ENCODE measurements around the gene RASA2.
A peak's percentile ranks its signal among the peaks of the same experiment; 100 is the strongest.
"Not testable (repeated sequence)": the region's sequence is repeated elsewhere in the genome, so short reads cannot be mapped to it uniquely, and the experiment has no call there.

The RASA2 gene

DNA sequence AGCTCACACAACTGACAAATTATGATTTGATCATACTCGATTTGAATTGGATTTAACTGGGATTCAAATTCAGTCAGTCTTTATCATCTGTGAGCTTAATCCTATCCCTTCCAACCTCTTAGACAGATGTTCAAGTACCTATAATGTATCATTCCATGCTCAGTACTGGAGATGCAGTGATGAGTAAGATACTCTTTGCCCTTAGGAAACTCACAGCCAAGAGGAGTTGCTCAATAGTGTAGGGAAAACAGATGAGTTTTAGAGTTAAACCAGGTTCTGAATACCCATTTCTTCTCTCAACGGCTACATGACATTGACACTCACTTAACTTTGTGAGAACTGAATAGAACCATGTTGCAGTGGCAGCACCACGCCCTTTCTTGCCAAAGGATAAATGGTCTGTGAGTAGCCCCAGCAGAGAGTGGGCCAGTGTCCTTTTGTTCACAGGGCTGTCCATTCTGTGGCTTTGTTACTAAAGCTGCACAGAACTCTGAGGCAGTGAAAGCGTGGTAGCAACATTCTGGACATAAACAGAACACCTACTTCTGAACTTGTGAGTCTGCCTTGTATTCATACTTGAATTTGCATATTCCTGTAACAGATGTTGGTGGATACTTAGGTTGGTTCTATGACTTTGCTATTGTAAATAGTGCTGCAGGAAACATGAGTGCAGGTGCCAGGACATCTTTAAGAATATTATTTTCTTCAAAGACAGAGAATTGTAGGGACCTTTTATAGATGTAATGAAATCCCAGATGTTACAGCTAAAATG lies 91.6 kb downstream of the RASA2 start:
- no peak for DNase-seq (ENCODE audit: low spot score)

DNA sequence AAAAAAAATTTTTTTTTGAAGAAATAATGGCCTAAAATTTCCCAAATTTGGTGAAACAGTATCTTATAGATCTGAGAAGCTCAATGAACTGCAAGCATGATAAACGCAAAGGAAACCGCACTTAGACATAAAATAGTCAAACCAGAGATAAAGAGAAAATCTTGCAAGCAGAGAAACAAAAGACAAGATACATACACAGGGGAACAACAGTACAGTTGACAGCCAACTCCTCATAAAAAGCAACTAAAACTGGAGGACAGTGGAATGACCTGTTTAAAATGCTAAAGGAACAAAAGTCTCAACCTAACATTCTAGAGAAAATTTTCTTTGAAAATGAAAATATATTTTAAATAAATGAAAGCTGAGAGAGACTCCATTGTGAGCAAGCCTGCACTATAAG lies 107.5 kb downstream of the RASA2 start:
- DNase-seq (ENCODE audit: low spot score) = no peak

DNA sequence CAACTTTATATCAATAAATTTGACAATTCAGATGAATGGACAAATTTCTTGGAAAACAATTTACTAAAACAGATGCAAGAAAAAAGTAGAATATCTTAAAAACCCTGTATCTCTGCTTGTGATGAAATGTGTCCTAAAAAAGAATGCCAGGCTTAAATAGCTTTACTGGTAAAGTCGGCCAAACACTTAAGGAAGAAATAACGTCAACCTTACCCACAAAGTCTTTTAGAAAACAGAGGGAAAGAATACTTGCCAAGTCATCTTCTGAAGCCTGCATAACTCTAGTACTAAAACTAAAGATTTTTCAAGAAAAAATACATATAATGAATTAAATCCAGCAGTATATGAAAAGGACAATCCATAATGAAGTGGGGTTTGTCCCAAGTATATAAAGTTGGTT lies 111.1 kb downstream of the RASA2 start:
- DNase-seq (ENCODE audit: low spot score) = no peak

DNA sequence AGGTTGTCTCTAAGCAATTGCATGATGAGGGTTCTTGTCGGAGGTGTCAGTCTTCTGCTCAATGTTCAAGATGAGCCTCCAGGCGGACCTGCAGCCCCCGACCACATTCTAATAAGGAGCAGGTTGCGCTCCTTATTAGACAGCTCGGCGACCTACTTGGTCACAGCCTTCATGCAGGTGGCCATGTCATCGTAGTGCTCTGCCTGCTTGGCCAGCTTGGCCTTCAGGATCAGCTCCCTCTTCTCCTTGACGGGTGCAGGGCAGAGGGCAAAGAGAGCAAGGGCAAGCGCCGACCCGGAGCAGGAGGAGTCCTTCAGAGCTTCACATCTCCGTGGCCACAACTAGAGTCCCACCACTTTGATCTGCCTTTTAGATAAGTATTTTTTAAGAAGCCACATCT lies 113.5 kb downstream of the RASA2 start:
- DNase-seq (ENCODE audit: low spot score) = no peak

DNA sequence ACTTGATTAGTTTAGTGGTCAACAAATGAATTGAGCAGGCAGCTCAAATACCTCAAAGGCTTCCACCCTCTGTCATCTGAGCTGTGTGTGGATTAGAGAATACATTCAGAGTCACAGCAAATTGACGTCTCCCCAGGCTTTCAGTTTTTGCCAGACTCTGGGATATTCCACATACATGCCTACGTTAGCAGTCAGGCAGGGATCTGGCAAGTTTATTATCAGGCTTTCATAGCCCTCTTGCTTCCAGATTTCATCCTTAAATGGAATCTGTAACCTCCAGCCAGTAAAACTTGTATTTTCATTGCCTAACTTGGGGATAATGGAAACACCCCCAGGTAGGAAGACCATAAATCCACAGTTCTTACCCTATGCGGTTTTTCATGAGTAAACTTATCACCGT lies 115.9 kb downstream of the RASA2 start:
- DNase-seq (ENCODE audit: low spot score) = no peak

DNA sequence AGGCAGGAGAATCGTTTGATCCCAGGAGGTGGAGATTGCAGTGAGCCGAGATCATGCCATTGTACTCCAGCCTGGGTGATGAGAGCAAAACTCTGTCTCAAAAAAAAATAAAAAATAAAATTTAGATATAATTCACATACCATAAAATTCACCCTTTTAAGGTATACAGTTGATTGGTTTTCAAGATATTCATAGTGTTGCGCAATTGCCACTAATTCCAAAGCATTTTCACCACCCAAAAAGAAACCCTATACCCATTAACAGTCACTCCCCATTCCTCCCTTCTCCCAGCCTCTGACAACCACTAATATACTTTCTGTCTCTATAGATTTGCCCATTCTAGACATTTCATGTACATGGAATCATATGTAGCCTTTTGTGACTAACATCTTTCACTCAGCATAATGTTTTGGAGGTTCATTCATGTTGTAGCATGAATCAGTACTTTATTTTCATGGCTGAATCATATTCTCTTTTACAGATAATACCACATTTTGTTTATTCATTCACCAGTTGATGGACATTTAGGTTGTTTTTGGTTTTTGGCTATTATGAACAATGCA lies 116.7 kb downstream of the RASA2 start:
- DNase-seq (ENCODE audit: low spot score) = no peak

DNA sequence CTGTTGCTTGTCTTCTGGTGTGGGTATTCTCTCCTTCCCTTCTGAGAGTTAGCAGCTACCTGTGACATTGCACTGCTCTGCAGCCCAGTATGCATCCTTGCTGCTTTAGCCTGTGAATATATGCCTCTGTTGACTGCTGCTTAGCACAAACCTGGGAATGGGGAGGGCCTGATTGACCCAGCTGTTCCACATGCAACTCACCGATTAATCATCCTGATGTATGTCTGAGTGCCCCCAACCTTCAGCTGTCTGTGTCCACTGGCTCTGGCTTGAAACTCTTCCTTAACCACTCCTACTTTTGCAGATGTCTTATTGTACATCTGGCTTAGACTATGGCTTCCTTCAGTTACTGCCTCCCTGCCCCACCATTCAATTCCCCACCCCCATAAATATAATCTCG lies 119.1 kb downstream of the RASA2 start:
- DNase-seq (ENCODE audit: low spot score) = no peak

DNA sequence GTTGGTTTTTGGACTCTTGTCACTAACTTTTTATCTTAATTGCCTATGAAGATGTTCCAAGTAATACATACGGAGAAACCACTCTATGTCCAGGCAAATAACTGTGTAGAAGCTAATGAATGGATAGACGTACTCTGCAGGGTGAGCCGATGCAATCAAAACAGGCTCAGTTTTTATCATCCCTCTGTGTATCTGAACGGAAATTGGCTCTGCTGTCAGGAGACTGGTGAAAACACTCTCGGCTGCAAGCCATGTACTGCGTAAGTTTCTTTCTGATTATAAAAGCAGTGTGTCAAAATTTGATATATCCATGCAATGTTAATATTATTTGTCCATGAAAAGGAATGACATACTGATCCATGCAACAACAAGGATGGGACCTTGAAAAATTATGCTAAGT lies 121.6 kb downstream of the RASA2 start:
- no peak for DNase-seq (ENCODE audit: low spot score)

DNA sequence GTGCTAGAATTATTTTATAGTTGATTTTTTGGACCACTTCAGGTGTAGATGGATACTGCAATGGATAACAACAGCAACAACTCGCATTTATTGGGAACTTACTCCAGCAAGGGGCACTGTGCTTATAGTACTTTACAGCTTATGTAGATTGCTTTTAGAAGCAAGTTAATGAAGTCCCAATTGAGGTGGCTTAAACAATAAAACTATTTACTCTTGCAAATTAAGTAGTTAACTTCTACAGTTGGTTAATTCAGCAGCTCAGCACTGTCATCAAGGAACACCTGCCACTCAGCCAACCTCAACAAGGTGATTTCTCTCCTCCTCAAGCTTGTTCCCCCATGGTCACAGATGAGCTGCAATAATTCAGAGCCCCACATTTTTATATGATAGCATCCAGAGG lies 124.1 kb downstream of the RASA2 start:
- DNase-seq (ENCODE audit: low spot score) = no peak

DNA sequence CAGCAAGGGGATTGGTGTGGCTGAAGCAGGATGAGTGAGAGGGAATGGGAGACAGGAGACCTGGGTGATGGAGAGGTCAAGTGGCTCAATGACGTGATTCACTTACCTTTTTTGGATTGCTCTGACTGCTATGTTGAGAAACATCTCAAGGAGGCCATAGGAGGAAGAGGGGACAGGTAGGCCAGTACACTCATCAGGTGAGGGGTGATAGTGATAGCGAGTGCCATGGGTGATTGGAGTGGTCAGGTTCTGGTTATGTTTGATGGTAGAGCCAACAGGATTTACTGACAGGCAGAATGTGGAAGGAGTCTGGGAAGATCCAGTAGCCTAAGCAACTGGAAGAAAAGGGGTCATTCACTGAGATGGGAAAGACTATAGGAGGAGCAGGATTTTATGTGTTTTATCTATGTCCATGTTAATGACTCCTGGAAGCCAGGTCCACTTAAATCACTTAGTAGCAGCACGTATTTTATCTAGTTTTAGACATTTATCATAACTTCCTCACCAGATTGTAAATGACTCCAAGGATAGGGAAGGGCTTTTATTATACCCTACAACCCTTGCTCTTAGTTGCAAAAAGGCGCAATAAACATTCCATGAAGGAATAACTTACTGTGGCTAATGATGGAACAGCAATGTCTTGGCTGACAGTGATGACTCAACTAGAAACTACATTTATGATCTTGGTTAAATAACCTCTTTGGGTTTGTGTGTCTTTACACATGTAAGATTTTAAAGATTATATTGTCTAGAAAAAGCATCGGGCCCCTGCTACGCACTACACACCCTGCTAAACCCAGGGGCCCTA lies 131.5 kb downstream of the RASA2 start:
- no peak for DNase-seq (ENCODE audit: low spot score)

DNA sequence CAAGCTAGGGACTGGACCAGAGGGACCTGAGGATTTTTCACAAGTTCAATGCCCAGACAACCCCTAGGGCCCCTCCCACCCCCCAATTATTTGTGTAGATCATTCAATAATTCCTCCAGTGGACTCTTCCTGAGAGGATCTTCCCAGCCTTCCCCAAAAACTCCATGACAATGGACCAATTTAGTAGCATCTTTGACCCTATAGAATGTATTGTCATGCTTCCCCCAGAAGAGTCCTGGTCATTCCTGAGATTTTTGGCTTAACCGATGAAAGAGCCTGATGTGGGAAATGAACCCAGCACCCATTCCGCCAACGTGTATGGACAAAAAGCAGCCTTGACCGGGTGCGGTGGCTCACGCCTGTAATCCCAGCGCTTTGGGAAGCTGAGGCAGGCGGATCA lies 132.1 kb downstream of the RASA2 start:
- DNase-seq (ENCODE audit: low spot score) = no peak

DNA sequence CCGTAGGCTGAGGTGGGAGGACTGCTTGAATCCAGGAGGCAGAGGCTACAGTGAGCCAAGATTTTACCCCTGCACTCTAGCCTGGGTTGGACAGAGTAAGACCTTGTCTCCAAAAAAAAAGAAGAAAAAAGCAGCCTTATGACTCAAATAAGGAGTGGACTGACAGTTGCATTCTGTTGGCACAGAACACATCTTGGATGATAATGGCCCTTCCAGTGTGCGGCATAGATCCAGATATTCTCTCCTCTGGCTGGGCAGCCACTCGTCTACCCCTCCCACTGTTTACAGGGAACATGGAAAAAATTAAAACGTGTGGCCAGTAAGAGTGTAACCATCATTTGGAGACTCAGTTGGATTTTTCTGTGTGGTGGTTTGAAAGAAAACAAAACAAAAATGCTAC lies 132.6 kb downstream of the RASA2 start:
- no peak for DNase-seq (ENCODE audit: low spot score)

DNA sequence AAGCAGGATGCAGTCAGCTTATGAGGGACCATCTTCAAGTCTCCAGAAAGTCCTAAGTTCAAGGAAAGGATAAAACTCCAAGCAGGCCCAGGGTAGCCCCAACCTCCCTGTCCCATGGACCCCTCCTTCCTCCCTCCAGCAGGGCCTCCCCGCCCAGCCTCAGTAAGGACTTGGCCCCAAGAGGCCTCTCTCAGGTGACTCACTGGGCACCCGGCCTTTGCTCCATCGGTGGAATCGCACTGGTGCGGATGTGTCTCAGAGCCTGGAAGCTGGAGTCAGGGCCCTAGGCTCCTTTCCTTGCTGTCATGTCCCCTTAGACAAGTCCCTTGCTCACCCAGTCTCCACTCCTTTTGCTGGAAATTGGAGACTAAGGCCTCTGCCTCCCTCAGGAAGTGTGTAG lies 136.9 kb downstream of the RASA2 start:
- no peak for DNase-seq (ENCODE audit: low spot score)

DNA sequence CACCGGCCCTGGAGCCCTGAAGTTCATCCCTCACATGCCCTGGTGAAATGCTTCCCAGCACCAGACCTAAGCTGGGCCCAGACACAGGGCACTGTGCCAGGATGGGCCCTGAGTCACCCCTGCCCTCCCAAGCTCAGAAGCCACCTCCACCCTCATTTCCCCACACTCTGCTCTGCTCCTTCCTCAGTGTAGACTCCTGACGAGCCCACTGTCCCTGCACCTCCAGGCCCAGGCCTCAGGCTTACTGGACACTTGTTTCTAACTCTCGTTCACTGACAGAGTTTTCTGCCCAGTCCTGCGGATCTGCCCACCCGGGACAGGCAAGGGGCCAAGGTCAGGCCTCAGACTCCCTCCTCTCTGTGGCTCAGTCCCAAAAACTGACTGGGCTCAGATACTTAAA lies 138.7 kb downstream of the RASA2 start:
- peak; percentile 75 for DNase-seq (ENCODE audit: low spot score)

DNA sequence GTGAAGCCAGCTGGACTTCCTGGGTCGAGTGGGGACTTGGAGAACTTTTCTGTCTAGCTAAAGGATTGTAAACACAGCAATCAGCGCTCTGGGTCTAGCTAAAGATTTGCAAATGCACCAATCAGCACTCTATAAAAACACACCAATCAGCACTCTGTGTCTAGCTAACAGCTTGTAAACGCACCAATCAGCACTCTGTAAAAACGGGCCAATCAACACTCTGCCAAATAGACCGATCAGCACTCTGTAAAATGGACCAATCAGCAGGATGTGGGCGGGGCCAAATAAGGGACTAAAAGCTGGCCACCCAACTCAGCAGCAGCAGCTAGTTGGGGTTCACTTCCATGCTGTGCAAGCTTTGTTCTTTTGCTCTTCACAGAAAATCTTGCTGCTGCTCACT lies 141.5 kb downstream of the RASA2 start:
- not testable (repeated sequence) for DNase-seq (ENCODE audit: low spot score)

DNA sequence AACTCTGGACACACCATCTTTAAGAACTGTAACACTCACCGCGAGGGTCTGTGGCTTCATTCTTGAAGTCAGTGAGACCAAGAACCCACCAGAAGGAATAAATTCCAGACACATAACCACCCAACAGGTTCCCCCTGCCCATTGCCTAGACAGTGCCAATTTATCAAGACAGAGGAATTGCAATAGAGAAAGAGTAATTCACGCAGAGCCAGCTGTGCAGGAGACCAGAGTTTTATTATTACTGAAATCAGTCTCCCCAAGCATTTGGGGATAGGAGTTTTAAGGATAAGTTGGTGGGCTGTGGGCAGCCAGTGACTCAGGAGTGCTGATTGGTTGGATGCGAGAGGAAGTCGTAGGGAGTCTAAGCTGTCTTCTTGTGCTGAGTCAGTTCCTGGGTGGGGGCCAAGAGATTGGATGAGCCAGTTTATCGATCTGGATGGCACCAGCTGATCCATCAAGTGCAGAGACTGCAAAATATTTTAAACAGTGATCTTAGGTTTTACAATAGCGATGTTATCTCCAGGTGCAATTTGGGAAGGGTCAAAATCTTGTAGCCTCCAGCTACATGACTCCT lies 142.1 kb downstream of the RASA2 start:
- DNase-seq (ENCODE audit: low spot score) = not testable (repeated sequence)

DNA sequence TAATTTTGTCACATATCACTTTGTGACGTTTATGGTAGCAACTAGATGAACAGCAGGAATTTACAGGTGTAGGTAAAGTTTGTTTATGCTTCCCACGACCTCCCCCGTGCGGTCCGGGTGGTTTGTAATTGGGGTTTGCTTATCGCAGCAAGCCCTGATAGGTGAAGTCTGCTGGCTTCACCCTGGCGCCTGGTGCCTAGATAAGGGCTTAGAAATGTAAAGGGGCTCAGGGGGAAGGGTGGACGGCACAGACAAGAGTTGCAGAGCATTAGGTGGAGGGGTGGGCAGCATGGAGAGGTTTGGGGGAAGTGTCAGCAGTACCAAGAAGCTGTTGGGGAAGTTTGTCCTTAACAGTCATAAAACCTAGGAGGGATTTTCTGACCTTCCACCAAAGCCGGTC lies 143.1 kb downstream of the RASA2 start:
- no peak for DNase-seq (ENCODE audit: low spot score)

DNA sequence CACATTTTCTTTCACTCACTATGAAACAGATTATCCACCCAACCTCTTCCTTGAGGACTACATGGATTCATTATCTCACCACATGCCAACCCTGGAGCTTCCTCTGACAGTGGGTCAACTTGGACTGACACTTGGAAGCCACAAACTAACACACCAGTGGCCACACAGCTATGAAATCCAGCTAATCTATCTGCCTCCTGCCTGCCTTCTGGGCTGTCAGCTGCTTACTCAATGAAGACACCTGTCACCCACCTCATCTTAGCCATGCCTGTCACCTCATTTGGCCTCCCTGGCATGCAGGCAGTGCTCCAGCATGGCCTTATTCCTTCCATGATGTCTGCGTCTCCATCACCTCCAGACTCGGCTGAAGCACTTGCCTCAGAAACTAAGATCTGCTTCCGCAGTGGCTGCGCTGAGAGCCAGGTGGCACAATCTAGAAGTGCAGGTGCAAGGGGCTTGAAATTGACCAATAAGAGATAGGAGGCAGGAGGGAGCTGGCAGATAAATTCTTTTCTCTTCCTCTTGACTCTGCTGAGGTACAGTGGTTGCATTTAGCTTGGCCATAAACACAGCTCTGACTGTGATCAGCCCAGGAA lies 146.1 kb downstream of the RASA2 start:
- DNase-seq (ENCODE audit: low spot score) = no peak

DNA sequence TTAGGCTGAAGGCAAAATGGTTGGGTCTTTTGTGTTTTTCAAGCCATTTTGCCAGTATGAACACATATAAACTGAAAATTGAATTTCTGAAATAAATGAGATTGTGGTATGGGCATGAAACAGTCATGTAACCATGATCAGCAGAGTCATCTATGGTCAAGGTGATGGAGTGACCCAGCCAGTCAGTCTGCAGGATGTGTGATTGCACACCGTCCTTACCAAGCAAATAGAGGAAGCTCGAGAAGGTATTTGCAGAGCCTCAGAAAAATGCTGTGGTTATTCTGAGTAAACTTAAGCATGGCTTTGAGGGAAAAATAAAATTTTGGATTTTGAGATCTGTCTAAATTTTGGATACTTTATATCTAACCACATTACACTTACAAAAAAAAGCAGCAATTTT lies 155.4 kb downstream of the RASA2 start:
- peak; percentile 16 for DNase-seq (ENCODE audit: low spot score)

DNA sequence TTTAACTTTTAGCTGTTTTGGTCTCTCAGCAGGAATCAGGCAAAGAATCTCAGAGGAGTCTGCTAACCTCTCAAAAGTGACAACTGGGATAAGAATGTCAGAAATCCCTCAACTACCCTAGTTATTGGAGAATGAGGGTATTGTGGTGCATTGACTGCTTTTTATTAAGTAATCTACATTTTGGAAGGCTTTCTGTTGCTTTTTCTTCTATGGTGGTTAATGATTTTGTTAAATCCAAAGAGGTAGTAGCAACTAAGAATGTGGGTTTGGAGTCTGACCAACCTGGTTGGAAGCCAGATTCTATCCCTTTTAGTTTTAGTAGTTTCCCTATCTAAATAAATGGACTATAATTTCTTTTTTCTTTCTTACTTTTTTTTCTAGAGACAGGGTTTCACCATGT lies 156.6 kb downstream of the RASA2 start:
- DNase-seq (ENCODE audit: low spot score) = peak; percentile 42

DNA sequence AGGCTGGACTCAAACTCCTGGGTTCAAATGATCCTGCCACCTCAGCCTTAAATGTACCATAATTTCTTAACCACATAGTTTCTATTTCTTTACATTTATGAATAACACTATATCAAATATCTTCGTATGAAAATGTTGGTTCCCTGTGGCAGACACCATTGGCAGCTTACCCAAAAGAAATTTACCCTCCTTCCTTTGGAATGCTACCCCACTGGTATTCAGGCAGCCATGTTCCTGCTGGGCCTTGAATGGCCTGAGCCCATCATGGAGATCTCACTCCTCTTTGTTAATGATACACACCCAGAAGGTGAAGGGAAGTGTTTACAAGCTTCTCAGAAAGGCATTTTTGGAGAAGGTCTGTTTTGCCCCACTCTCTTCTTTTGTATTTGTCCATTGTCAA lies 157.0 kb downstream of the RASA2 start:
- no peak for DNase-seq (ENCODE audit: low spot score)

DNA sequence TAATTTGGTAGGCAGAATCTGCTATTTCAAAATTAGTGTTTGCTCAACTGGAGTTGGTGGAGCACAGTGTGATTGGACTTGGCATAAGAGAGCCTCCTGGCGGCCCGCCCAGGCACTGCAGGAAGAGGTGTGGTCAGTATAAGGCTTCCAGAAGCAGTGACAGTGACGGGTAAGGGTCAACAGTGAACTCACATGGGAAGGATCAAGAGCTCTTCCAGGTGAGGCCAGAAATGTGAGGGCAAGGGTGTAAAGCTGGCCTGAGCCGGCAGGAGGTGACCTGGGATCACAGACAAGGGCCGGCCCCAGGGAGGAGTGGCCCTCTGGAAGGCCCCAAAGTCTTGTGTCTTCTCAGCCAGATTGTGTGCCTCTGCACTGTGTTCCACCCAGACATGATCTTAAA lies 158.1 kb downstream of the RASA2 start:
- peak; percentile 63 for DNase-seq (ENCODE audit: low spot score)
